ENCODE results near the gene SCAMP2.
"Not testable (repeated sequence)": the region's sequence is repeated elsewhere in the genome, so short reads cannot be mapped to it uniquely, and the experiment has no call there.

Gene SCAMP2

GRCh38 chr15:74873036-74873755 lies at the start of gene SCAMP2:
SCAMP2 (minus strand) TSS chr15:74873365; CDS start chr15:74873255, 110 bp downstream.
- peak; percentile 83 for DNase-seq

GRCh38 chr15:74920456-74920855 lies 47.3 kb upstream of the SCAMP2 start:
- no peak for DNase-seq

- DNase-seq: no peak
Observed at GRCh38 chr15:74917676-74918075, 44.5 kb upstream of the SCAMP2 start.

GRCh38 chr15:74913799-74914198 lies 40.6 kb upstream of the SCAMP2 start:
- not testable (repeated sequence) for DNase-seq

GRCh38 chr15:74913041-74913440 lies 39.9 kb upstream of the SCAMP2 start:
- DNase-seq: no peak

- no peak for DNase-seq
Observed at GRCh38 chr15:74908635-74909034, 35.5 kb upstream of the SCAMP2 start.

- no peak for DNase-seq
Observed at GRCh38 chr15:74907163-74907870, 34.2 kb upstream of the SCAMP2 start.

GRCh38 chr15:74906450-74907162 lies 33.4 kb upstream of the SCAMP2 start, which contains the start of gene FAM219B:
FAM219B (minus strand) TSS chr15:74906851; CDS start chr15:74906800, 51 bp downstream.
- peak; percentile 54 for DNase-seq

- no peak for DNase-seq
Observed at GRCh38 chr15:74906067-74906449, 32.9 kb upstream of the SCAMP2 start.

- DNase-seq: no peak
Observed at GRCh38 chr15:74904190-74904805, 31.1 kb upstream of the SCAMP2 start.

GRCh38 chr15:74903676-74904075 lies 30.5 kb upstream of the SCAMP2 start:
- no peak for DNase-seq

GRCh38 chr15:74902295-74903075 lies 29.3 kb upstream of the SCAMP2 start:
- DNase-seq: no peak

- no peak for DNase-seq
Observed at GRCh38 chr15:74901612-74902063, 28.5 kb upstream of the SCAMP2 start.

GRCh38 chr15:74897300-74897701 lies 24.1 kb upstream of the SCAMP2 start:
- no peak for DNase-seq

- no peak for DNase-seq
Observed at GRCh38 chr15:74896316-74896715, 23.2 kb upstream of the SCAMP2 start.

- DNase-seq: no peak
Observed at GRCh38 chr15:74895830-74896229, 22.7 kb upstream of the SCAMP2 start.

GRCh38 chr15:74894383-74894782 lies 21.2 kb upstream of the SCAMP2 start:
- DNase-seq: not testable (repeated sequence)

- no peak for DNase-seq
Observed at GRCh38 chr15:74893627-74894026, 20.5 kb upstream of the SCAMP2 start.

GRCh38 chr15:74892931-74893330 lies 19.8 kb upstream of the SCAMP2 start:
- DNase-seq: no peak

GRCh38 chr15:74892313-74892712 lies 19.1 kb upstream of the SCAMP2 start:
- DNase-seq: no peak

- DNase-seq: no peak
Observed at GRCh38 chr15:74891469-74891868, 18.3 kb upstream of the SCAMP2 start.

- DNase-seq: no peak
Observed at GRCh38 chr15:74890665-74890960, 17.4 kb upstream of the SCAMP2 start.
